Fibroblast of the aortic adventitia (primary cell): ENCODE data around the gene SIGLEC1. TPM values are rescaled to one million over a fixed set of nuclear protein-coding genes. Genes with fewer than 3 reads are reported as not detected.

Experiments
- DNase-seq: peaks from one replicate; pipeline ENCODE4 v3.0.0-alpha.2; 2010; ENCODE audit warnings: low read depth
- H3K4me3 ChIP-seq: 2 replicates; pipeline ENCODE4 v1.5.1; 2011; ENCODE audit warnings: low read depth, mild to moderate bottlenecking, control low read depth, low read length, moderate library complexity
- CTCF ChIP-seq: IDR thresholded peaks from 2 replicates; pipeline ENCODE4 v1.5.1; 2011; ENCODE audit warnings: mild to moderate bottlenecking, low read length, control low read depth, inconsistent platforms; ENCODE audit not compliant: insufficient read depth
- total RNA-seq: library from RNA; depleted of rRNA; stranded (reverse); fragments of >200 nt; gene quantifications from 2 replicates; pipeline ENCODE4 v1.2.3, GENCODE V29; 2012; ENCODE audit warnings: low replicate concordance

SIGLEC1 gene
- total RNA-seq, 1 donor = not detected

DNA sequence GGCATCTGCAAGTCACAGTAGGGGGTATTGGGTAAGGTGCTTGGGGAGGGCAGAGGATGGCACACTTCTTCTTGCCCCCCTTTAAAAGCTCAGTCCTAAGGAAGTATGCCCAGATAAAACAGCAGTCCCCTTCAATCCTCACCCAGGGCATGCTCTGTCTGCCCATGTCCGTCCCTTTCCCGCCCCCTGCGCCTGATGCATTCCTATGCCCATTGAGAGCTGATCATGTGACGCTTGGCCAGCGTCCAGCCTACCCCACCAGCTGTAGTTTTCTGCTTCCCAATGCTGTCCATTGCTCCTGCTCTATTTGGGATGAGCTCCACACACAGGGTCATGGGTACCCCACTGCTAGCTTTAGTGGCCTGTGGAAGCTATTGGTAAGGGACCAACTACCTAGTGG is 8.3 kb downstream of the SIGLEC1 start:
- no peak for DNase-seq

GRCh38 chr20:3702611-3703391 is 9.6 kb downstream of the SIGLEC1 start:
- no peak overlapping the region for H3K4me3 ChIP-seq
- TF ChIP-seq CTCF = no peak
- DNase-seq = no peak

More for the DNA sequence above, 8.3 kb downstream of the SIGLEC1 start:
- TF ChIP-seq CTCF = no peak
- H3K4me3 ChIP-seq = no peak overlapping the region

- H3K4me3 ChIP-seq = no peak overlapping the region
- DNase-seq = no peak
- TF ChIP-seq CTCF = no peak
Measured at GRCh38 chr20:3701061-3701998, 11.1 kb downstream of the SIGLEC1 start.

GRCh38 chr20:3699037-3699436 is 13.4 kb downstream of the SIGLEC1 start:
- H3K4me3 ChIP-seq = no peak overlapping the region
- TF ChIP-seq CTCF = no peak
- DNase-seq = no peak

DNA sequence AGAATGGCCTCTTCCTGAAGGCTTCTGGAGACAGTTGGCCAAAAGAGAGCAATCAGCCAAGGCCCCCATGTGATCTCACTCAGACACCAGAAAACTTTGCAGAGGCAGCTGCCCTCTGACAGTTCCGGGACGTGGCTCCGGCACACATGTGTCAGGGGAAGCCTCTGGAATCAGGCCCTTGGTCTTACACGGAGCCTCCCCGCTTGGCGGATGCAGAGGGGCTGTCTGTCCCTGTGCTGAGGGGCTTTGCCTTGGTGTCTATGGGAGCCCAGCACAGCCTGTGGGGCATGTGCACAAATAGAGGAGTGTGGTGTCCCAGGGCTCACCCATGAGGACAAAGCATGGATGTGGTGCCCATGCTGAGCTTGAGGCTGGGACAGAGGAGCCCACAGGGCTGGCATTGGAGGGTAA is 13.8 kb downstream of the SIGLEC1 start:
- H3K4me3 ChIP-seq = no peak overlapping the region
- no peak for DNase-seq
- no peak for TF ChIP-seq CTCF

DNA sequence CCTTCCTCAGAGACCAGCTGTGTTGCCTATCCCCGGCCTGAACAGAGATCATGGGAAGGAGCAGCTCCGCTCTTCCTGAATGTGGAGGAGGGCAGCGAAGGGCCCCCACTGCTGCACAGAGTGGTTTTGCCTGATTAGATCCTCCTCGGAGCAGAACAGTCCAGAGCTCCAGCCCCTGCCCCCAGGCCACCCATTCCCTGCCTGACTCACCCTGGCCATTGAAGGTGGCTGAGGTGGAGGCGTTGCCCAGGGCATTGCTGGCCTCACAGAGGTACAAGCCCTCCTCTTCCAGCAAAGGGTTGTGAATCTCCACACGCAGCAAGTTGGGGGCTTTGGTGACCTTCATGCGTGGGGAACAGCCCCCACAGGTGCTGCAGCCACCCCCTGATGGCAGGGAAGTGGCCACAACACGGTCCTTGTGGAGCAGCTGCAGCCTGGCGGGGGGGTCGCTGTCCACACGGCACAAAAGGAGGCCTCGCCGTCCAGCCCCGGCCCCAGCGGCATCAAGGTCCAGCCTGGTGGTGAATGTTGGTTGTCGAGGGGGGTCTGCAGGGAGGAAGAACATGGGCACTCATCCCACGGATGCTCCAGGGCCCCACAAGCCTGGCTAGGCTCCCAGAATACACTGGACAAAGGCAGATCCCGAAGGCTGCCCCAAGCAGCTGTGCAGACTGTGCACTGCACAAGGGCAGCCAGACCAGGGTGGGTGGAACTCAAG is 14.7 kb downstream of the SIGLEC1 start:
- no peak overlapping the region for H3K4me3 ChIP-seq
- DNase-seq = no peak
- TF ChIP-seq CTCF = no peak
